ENCODE measurements around the gene NT5C3A.
"Not testable (repeated sequence)": the region's sequence is repeated elsewhere in the genome, so short reads cannot be mapped to it uniquely, and the experiment has no call there.

The NT5C3A gene

DNA sequence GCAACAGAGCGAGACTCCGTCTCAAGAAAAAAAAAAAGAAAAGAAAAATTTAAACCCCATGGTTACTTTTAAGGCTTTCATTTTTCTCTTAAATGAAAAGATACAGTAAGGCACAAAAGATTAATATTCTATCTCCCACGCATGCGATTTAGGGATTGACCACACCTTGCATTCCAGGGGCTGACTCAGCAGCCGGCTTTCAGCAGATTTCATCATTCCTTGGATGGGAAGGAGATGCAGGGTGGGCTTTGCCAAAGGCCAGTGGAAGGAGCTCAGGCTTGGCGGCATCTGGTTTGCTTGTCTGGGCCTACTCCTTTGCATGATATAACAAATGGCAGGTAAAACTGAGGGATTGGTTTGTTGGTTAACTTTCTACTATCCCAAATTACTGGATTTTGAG is 83.3 kb downstream of the NT5C3A start:
- DNase-seq (ENCODE audit: low read depth): not testable (repeated sequence)

DNA sequence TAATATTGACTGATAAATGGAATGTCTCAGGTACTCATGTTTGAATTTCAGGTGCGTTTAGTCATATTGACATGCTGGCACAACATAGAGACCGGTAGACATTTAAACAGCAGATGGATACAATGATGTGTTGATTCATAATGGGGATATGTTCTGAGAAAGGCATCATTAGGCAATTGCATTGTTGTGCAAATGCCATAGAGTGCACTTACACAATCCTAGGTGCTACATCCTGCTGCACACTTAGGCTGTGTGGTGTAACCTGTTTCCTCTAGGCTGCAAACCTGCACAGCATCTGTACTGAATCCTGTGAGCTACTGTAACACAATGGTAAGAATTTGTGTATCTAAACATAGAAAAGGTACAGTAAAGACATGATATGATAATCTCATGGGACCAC is 85.4 kb downstream of the NT5C3A start:
- DNase-seq (ENCODE audit: low read depth): not testable (repeated sequence)

DNA sequence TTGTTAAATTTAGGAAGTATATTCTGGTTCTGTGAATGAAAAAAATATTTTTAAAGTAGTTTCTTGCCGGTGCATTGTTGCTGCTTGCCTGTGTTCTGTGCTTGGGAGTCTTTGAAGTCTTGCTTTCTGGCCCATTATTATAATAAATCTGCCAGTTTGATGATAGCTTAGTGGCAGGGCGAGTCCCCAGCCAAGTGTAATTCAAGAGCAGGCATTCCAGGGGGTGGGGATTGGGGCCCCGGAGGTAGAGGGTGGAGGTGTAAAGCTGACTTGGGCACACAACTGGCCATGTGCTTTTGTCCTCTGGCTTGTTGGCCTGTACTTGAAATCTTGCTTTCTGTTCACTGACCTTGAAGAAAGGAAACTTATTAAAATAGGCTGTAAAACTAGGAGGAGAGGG is 90.6 kb downstream of the NT5C3A start:
- not testable (repeated sequence) for DNase-seq (ENCODE audit: low read depth)

DNA sequence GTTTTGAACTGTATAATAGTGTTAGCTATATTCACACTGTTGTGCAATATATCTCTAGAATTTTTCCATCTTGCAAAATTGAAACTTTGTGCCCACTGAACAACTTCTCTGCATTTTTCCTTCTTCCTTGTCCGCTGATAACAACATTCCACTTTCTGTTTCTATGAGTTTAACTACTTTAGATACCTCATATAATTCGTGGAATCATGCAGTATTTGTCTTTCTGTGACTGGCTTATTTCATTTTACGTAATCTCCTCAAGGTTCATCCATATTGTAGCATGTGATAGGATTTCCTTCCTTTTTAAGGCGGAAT is 95.4 kb downstream of the NT5C3A start:
- DNase-seq (ENCODE audit: low read depth): not testable (repeated sequence)

DNA sequence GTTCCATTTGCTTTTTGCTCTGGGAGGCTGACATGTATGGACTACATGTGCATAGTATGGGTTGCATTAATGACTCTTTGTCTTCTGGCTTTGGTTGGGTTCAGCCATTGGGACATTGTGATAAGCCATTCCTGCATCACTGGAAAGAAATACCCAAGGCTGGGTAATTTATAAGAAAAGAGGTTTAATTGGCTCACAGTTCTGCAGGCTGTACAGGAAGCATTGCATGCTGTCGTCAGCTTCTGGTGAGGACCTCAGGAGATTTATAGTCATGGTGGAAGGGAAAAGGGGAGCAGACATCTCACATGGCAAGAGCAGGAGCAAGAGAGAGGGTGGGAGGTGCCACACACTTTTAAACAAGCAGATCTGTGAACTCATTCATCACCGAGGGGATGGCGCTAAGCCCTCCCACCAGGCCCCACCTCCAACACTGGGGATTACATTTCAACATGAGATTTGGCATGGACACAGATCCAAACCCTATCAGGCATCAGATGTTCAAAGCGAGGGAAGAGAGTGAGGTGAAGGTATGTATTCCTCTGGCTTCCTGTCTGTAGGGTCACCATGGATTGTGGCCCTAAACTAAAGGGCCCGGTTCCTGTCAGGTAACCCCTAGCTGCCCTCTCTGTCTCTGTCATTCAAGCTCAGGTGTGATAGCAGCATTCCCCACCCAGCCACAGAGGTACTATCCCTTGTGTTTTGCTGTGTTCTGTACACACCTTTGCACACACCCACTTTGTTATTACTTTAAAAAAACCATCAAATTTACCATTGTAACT is 95.9 kb downstream of the NT5C3A start:
- DNase-seq (ENCODE audit: low read depth): not testable (repeated sequence)

DNA sequence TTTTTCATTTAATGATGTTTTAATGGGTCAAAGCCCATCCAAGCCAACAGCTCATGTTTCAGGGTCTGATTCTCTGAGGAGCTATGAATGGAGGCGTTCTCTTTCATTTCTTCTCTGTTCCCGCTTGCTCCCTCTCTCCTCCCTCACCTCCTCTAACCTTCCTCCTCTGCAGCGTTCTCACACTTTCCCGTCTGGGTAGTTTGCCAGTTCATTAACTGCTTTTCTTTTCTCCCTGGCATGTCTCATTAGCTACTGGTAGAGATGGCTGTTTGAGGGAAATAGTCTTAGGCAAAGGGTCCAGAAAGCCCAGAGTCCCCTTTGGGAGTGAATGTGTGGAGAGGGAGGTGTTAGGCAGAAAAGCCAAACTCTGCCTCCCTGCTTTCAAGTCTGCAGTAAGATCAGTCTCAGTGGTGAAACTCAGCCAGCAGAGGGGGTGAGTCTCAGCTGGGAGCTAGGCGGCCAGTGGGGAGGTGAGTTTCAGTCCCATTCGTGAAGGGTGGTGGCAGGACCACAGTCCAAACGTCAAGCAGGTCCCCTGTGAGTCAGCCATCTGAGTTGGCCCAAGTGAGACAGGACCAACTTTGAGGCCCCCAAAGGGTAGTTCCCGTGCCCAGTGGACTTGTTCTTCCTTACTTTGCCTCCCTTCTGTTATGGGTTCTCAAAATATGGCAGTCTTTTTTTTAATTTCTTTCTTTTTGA is 98.0 kb downstream of the NT5C3A start:
- not testable (repeated sequence) for DNase-seq (ENCODE audit: low read depth)
